ENCODE data around the gene CARD16.

DNA sequence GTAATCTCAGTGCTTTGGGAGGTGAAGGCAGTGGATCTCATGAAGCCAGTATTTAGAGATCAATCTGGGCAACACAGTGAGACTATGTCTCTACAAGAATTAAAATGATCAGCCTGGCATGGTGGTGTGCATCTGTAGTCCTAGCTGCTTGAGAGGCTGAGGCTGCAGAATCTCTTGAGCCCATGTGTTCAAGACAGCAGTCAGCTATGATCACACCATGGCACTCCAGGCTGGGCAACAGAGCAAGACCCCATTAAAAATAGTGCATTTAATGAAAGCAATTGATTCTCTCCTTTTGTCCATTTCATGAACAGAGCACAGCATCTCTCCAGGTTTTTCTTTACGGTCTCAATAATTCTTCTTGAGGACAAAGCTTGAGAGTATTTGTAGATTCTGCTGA is 11.3 kb upstream of the CARD16 start:
- TF ChIP-seq, protein P1, sequence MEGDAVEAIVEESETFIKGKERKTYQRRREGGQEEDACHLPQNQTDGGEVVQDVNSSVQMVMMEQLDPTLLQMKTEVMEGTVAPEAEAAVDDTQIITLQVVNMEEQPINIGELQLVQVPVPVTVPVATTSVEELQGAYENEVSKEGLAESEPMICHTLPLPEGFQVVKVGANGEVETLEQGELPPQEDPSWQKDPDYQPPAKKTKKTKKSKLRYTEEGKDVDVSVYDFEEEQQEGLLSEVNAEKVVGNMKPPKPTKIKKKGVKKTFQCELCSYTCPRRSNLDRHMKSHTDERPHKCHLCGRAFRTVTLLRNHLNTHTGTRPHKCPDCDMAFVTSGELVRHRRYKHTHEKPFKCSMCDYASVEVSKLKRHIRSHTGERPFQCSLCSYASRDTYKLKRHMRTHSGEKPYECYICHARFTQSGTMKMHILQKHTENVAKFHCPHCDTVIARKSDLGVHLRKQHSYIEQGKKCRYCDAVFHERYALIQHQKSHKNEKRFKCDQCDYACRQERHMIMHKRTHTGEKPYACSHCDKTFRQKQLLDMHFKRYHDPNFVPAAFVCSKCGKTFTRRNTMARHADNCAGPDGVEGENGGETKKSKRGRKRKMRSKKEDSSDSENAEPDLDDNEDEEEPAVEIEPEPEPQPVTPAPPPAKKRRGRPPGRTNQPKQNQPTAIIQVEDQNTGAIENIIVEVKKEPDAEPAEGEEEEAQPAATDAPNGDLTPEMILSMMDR (IDR thresholded peaks at IDR 0.05), result no peak
- TF ChIP-seq EZH2 (IDR thresholded peaks at IDR 0.05; ENCODE audit: borderline replicate concordance, insufficient read depth, low read depth, low read length, poor library complexity, severe bottlenecking), result no peak

Data from B cell (primary cell).